HG03571 (cell line): ENCODE results near the gene C17orf114.

Source experiments
- ATAC-seq: cut with Tn5 transposase; IDR thresholded peaks from one replicate; pipeline ENCODE4 v1.9.1; 2021; ENCODE audit not compliant: unreplicated experiment

The C17orf114 gene

DNA sequence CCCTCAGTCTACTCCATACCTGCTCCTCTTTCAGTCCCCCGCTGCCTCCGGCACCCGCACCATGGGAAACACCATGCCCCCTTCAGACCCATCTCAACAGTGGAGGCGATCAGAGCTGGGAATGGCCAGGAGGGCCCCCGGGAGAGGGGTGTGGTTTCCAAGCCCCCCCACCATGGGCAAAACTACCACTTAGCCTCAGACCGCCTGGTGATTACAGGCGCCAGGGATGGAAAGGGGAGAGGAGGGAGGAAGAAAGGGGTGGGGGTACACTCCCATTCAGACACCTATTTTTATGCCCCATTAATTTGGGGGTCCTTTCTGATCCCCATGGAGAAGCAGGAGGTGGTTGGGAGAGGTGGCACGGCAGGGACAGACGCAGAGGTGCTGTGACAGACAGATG lies at the start of gene C17orf114:
C17orf114 (minus strand) TSS at position 101 of the 400 bp plus-strand sequence.
- ATAC-seq = no peak

DNA sequence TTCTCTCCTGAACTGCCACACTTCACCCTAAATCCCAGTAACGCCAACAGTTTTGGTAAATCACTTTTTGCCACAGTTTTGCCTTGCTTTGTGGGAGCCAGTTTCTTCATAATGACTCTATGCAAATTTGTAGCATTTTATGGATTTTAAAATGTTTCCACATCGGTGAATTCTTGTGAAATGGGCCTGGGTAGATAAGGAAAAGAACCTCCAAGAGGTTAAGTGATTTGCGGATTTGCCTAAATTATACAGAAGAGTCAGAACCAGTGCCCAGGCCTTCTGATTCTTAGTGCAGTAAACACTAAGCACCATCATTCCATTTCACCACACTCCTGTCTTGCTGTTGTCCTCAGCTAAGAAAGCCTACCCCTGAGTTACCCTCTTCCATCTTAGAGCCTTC lies 49.0 kb upstream of the C17orf114 start:
- ATAC-seq = no peak

DNA sequence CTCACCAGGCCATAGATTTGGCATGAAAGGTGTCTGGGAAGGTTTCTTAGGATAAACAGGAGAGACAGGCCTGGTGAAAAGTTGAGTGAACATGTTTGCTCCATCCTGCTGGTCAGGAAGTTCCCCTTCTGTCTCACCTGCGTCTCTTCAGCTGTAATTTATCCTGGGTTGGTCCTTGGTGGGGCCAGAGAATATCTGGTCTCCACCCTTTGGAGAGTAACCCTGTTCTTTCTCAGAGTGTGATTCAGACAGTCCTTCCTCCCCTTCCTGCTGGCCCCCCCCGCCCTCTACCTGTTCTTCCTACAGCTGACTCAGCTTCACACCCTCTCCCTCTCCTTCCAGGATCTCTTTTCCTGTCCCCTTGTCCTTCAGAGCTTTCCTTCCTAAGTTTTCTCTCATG lies 48.1 kb upstream of the C17orf114 start:
- ATAC-seq = no peak

DNA sequence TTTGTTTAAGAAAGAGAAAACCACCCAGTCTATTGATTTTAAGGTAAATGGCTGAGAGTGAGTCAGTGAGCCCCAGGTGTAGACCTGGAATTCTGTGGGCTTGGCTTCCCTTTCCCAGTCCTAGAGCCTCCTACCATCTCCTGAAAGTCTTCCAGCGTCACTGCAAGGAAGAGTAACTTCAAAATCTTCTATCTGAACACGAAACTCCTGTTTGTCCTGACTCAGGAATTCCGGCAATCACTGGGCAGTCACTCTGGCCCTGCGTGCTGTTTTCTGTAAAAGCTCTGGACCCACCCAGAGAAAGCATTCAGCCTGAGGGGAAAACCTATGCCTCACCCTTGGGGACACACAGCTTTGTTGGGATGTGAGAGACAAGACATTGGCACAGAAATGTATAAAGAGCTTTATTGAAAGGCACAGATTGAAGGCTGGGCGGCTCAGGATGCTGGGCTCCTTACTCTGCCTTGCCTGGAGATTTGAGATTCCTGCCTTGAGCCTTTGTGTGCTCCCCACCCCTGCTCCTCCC lies 46.9 kb upstream of the C17orf114 start:
- no peak for ATAC-seq

DNA sequence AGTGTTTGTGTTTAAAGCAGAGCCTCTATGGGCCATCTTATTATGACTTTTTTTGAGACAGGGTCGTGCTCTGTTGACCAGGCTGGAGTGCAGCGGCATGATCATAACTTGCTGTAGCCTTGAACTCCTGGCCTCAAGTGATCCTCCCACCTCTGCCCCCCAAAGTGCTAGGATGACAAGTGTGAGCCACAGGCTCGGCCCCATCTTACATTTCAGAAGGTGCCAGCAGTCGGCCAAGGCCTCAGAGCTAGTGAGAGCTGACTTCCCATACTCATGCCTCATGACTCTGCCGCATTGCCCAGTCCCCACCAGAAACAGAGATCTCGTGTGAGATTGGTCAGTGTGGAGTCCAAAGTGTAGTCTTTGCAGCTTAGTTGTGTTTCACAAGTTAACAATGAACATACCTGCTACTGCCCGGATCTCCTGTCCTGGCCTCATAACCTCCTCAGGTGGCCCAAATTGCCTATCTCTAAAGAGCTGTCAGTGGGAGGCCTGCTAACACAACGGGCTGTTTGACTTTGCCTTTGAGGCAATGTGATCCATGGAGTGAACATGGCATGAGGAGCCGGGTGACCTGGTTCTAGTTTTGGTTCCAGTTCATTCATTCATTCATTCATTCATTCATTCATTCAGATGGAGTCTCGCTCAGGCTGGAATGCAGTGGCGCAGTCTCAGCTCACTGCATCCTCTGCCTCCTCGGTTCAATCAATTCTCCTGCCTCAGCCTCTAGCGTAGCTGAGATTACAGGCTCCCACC lies 44.7 kb upstream of the C17orf114 start:
- ATAC-seq = no peak

DNA sequence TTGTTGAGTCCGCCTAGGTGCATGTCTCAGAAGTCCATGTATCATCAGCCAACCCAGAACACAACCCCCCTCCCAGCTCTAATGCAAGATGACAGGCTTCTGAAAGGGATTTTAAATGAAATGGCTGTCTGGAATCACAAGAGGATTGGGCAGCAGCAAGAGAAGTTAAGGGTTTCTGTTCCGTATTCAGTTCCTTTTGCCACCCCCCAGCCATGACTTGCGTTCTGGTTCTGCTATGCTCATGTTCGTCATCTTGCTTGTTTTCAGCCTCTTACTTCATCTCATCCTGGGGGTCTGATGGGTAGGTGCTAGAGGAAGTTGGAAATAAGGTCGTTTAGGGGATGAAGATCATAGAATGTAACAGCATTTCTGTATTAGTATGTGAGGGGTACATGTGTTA lies 43.0 kb upstream of the C17orf114 start:
- no peak for ATAC-seq

DNA sequence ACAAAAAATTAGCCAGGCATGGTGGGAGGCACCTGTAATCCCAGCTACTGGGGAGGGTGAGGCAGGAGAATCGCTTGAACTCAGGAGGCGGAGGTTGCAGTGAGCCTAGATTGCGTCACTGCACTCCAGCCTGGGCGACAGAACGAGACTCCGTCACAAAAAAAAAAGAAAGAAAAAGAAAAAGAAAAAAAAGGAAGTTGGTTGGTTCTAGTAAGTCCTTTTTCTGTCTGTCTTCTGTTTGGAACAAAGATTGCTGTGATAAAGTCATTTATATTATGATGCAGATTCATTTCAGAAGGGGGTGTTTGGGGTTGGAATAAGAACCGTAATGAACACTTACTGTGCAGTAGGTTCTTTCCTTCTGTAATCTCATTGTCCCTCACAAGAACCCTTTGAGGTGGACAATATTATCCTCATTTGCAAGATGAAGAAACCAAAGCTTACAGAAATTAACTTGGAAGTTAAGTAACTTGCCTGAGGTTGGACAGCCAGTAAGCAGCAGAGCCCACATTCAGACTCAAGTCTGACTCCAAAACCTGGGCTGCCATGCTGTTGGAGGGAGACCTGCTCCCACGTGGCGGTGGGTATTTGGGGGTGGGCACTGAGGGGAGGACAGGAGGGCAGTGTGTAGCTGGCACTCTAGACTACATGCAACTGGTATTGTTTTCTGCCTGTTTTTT lies 41.3 kb upstream of the C17orf114 start:
- no peak for ATAC-seq

DNA sequence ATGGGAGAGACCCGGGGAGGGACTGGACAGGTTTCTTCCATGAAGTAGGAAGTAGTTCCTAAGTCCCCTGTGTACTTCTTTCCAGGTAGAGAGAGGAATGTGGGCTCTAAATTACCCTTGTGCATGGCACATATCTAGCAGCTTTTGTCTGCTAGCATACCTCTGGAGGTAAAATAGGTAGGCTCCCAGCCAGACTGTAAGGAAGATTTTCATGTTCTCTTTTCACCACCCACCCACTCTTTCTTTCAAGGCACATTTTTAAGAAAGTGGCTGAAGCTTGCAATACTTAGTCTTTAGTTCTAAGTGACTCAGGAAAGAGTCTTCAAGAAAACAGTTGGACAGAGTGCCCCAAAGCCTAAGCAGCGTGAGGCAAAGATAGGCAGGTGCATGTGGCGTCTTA lies 40.2 kb upstream of the C17orf114 start:
- no peak for ATAC-seq

DNA sequence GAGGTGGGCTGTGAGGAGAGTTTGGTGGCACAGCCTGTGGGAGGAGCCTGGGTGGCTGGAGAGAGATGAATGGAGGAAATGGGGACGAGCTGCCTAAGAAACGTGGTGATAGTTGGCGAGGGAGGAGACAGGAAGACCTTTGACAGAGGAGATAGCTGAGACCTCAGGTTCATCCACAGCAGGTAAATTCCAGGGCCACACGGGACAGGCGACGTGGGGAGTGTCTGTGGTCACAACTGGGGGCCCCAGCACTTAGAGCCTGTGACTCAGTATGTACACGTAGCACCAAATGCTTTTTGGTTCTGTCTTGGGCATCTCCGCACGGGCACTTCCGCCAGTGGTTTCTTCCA lies 38.7 kb upstream of the C17orf114 start:
- ATAC-seq = no peak

DNA sequence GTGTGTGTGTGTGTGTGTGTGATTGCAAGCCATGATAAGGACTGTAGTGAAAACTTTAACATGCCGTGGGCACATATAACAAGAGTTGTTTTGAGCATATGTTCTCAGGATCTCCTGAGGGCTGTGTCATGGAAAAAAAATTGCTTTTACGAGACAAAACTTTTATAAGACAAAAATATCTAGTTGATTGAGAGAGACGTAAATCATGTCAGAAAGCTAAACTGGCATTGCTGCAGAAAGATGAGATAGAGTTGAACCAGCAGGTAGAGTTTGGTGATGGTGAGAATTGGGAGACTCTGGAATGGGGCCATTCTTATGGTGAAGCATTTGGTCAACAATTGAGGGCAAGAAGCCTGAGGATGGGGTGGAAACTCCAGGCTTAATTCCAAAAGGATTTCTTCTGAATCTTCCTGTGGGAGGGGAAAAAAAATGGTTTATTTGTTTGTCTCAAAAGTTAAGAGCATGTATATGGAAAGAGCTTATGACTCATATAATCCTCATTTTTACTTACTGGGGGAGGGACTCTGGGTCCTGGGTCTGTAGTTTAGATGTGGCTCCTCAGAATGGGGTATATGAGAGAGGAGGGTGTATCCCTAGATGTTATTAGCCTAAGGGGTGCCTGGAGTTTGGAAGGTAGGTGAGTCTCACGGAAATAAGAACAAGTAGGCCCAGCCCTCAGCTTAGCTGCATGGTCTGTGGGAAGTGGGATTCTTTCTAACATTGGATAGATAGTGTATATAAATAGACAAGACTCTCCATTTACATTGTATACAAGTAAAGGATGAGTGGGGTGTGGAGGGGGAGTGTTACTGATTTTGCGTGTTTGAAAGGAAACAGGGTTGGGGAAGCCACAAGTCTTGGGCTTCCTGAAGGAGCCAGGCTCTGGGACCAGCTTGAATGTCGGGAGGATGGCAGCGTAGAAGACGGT lies 38.1 kb upstream of the C17orf114 start:
- ATAC-seq = no peak

DNA sequence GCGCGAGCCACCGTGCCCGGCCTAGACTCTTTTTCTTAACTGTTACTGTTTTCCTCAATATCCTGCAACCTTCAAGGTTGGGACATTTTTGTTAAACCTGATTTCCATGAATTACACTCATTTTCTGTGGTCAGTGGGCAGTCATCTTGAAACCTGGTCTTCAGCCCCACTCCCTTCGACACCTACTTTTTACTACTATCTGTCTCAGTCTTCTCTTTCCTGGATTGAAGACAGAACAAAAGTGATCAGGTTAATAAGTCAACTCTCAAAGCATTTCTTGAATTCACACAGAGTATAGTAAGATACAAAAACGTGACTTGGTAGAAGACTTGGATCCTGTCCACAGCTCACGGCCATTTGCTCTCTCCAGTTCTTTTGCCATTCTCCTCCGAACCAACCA lies 37.1 kb upstream of the C17orf114 start:
- no peak for ATAC-seq

DNA sequence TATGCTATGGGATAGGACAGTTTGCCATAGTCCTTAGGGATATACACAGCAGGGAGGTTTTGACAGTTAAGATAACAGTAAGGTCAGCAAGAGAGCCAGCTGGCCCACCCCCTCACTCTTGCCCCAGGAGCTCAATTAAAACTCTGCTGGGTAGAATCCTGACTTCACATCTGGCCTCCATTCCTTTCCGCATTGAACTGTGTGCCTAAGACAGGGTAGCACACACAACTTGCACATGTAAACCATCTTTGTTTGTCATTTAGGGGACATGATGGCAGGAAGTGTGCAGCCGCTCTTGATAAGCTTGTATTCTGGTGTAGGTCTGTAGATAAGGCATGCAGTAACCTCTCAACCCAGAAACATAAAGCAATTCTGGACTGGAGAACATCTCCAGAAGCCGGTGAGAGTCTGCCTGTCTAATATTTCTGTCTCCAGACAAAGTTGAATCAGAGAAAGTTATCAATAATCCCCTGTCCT lies 36.2 kb upstream of the C17orf114 start:
- no peak for ATAC-seq

DNA sequence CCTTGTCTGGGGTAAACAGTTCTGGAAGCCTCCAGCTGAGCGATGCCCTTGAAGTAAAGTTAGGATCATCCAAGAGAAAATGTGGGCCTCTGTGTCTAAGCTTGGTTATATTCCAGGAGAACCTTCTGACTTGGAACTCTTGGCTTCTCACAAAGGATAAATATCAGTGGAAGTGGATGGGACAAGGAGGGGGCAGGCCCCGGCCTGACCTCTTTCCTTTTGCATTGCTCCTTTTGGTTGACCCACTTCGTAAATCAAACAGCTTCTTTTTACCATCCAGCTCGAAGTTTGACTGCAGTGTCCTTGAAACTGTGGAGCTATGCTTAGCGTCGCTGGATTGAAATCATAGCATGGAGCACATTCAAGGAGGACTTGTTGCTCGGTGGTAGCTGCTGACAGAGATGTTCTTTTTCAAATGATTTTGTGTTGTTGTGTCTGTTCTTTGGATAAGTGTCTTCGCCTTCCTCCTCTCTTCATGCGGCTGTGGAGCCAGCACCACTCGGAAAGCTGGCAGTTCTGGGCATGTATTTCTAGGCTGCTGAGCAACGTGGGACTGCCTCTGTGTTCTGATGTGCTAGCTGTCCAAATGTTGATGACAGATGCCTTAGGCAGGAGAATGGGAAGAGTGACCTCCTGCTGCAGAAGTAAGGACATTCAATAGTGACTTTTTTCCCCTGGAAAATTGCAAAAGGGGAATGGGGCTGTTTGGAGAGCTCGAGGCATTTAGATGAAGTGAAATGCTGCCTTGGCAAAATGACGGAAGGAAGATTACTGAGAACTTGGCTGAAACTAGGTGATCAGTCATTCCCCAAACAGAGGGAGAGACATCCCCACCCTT lies 35.6 kb upstream of the C17orf114 start:
- no peak for ATAC-seq

DNA sequence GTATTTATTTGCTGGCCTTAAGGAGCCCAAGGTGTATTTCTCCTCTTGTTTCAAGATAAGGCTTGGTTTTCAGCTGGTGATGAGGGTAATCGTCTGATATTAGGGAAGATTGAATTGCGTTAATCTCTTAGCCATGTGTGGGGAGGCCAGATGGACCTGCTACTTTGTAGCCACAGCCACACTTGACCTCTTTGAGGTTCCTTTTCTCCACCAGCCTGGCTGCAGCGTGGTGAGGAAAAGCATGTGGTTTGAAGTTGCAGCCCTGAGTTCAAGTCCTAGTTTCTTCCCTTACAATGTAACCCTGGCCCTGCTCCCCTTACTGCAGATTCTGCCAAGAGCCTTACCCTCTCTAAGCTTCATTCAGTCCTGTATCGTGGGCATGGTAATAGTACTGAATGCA lies 34.1 kb upstream of the C17orf114 start:
- no peak for ATAC-seq

DNA sequence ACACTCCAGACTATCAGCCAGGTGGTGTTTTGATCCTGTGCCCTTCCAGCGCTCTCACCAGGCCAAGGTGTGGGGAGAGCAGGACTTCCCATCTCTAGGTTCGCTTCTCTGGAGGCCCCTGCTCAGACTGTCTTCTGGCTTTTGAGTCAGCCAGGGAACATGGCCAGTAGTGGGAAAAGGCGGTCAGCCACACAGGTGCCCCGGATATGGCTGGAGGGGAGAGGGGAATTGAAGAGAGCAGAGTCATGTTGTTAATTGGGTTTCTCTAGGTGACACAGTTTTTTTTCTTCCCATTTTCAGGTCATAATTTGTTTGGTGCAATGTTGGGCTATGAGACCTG lies 32.5 kb upstream of the C17orf114 start:
- no peak for ATAC-seq

DNA sequence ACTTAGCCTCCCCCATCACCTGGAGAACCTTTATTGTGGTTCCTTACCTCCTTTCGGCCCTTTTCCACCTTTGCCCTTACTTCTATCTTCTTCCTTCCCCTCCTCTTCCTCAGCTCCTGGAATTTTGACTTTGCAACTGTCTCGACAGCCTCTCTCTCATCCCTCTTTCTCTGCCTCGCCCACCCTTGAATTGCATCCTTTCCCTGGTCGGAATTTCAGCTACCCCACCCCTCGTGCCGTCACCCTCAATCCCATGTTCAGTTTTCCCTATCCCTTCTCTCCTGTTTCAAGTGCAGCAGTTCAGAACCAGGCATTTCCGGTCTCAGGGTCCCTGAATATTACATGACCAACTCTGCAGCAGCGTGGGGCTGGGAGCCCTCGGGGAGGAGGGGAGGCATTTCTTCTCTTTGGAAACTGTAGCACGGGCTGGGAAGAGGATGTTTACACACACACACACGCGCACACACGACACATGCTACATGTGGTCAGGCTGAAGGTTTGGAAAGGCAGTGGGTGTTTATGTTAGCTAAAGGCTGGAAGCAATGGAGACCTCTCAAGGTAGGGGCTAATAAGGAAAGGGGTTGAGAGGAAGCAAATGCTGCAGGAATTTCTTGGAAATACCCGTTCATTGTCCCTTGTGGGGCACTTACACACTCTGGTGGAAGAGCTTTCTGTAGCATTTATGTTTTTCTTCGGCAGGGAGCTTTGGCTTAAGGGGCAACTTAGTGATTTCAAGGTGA lies 32.0 kb upstream of the C17orf114 start:
- no peak for ATAC-seq

DNA sequence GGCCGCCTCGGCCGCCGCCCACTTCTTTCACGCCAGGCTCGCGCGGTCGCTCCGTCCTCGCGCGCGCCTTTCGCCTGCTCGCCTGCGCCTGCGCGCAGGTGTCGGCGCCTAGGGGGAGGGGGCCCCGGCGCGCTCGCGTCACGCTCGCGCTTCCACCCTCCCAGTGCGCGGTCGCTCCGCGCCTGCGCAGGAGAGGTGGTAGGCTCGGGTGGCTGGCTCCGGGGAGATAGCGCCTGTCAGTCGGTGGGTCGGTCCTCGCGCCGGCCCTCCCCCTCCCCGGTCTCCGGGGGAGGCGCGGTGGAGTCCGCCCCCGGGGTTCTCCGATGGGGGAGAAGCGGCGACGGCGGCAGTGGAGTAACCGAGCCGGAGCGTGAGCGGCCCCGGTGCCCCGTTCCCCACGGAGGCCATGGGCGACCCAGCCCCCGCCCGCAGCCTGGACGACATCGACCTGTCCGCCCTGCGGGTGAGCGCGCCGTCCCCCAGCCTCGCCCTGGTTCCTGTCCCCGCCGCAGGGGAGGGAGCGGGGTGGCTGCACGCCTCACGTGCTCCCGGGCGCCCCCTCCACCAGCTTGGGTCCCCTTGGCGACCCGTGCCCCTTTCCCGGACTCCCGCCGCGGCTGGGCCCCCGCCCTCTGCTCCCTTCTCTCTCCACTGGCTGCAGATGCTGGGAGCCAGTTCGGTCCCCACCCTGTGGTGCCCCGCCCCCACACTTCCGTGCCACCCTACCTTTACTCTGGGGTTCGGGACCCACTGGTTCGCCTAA lies 31.2 kb upstream of the C17orf114 start, which contains the start of gene MINK1:
MINK1 (plus strand) TSS at position 163 of the 763 bp plus-strand sequence; CDS start at position 407, 244 bp downstream.
- ATAC-seq = peak; percentile 65

DNA sequence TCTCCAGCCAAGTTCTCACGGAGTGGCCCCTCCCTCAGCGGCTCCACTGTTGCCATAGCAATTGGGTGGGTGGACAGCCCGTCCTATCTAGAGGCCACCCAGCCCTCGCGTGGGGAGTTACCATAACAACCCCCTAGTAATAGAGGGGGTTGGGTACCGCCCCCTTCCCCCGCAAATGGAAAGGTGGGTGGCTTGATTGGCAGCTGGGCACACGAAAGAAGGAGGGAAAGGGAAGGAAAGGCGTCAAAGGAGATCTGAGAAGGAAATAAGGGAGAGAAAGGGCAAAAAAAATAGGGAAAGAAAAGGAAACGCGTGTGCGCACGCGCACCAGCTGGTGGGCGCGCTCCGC lies 30.7 kb upstream of the C17orf114 start:
- peak; percentile 7 for ATAC-seq

DNA sequence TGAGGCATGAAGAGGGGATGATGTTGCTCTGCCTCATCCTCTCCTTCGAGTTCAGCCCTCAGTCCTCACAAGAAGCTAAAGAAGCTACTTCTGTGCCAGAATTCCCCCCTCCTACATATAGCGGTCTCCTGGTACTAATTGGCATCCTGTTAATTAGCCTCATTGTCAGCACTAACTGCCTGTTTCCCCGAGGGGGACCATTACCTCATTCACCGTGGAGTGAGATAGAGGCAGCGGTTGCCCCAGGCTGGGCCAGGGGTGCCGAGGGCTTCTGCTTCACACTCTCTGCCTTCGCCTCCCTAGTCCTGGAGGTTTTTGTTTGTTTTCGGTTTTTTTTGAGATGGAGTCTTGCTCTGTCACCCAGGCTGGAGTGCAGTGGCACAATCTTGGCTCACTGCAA lies 25.3 kb upstream of the C17orf114 start:
- ATAC-seq = no peak
